Measurements from ENCODE around the gene TP53.

The TP53 gene

DNA sequence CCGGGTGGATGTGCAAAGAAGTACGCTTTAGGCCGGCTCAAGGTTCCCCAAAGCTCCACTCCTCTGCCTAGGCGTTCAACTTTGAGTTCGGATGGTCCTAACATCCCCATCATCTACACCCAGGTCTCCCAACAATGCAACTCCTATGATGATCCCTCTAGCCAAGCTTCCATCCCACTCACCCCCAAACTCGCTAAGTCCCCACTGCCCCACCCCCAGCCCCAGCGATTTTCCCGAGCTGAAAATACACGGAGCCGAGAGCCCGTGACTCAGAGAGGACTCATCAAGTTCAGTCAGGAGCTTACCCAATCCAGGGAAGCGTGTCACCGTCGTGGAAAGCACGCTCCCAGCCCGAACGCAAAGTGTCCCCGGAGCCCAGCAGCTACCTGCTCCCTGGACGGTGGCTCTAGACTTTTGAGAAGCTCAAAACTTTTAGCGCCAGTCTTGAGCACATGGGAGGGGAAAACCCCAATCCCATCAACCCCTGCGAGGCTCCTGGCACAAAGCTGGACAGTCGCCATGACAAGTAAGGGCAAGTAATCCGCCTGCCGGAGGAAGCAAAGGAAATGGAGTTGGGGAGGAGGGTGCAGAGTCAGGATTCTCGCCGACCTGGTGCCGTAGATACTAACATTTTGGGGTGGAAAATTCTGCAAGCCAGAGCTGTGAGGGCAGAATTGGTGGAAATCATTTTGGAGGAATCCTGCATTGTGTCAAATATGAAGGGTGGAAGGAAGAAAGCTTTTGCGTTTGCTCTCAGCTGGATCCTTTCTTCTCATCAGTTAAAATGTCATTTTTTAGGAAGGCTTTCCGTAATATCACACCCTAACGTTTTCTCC is at the start of gene TP53:
Gene TP53, minus strand, starts transcription at position 419 of the 836 bp plus-strand sequence. CDS start 10,896 bp downstream, outside the sequence.
- DNase-seq (ENCODE audit: low spot score): peak; percentile 93

DNA sequence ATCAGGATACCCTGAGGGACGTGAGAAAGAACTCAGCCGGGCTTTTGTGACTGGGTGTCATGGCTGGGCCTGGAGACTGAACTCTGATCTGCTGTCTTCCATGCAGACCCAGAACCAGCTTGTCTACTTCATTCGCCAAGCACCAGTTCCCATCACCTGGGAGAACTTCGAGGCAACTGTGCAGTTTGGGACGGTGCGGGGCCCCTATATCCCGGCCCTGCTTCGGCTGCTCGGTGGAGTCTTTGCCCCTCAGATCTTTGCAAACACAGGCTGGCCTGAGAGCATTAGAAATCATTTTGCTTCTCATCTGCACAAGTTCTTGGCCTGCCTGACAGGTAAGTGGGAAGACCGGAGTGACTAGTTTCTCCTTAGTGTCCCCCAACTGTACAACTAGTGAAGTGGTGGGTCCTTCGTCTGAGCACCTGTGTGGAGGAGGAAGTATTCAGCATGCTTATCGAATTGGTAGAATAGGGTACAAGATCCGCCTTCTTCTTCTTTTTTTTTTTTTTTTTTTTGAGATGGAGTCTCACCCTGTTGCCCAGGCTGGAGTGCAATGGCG is 45.8 kb upstream of the TP53 start:
- DNase-seq (ENCODE audit: low spot score): no peak

DNA sequence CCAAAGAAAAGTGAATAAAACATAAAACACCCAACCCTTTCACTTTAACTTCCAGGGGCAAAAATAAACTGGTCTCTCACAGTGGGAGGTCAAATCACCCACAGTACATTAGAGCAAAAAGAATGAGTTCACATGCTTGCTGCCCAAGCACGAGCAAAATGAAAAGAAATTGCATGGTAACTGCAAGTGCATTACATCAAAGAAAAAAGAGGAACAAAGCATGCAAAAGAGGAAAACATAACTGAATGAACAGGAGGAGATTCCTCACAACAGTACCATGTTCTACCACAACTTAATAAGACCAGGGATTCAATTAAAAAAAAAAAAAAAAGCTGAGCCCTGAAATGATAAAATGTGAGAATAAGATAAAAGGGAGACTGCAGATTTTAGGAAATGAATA is 42.5 kb upstream of the TP53 start:
- DNase-seq (ENCODE audit: low spot score): no peak

DNA sequence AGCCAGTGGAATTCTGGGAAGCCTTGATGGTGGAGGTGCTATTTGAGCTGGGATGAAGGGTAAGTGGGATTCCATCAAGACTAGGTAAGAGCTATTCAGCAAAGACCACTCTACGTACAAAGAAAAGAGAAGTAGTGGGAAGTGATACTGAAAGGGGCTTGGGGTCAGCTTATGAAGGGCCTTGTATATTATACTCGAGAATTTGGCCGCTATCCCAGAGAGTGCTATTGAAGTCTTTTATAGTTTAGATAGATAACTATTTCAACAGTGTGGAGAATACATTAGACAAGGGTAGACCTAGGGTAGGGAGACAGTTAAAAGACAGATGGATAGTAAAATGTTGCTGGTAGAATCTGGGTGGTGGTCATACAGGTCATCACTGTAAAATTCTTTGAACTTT is 40.6 kb upstream of the TP53 start:
- DNase-seq (ENCODE audit: low spot score): no peak

DNA sequence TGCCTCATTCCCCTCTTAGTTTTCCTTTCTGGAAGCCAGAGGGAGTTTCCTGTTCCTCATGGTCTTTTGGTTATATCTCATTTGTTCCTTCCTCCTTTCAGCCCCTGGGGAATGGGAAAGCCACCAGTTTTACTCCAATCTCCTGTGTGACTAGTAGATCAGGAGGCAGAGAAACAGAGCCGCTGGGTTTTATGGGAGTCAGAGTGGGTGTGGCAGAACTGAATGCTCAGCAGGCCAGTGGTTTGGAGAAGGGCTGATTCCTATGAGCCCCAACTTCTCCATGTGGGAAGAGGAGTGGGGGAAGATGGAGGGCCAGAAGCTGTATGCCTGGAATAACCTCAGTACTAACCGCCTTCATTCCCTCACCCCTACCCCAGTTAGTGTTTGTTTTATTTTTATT is 34.3 kb upstream of the TP53 start:
- no peak for DNase-seq (ENCODE audit: low spot score)

GRCh38 chr17:7720125-7720524 is 32.8 kb upstream of the TP53 start:
- DNase-seq (ENCODE audit: low spot score): no peak

DNA sequence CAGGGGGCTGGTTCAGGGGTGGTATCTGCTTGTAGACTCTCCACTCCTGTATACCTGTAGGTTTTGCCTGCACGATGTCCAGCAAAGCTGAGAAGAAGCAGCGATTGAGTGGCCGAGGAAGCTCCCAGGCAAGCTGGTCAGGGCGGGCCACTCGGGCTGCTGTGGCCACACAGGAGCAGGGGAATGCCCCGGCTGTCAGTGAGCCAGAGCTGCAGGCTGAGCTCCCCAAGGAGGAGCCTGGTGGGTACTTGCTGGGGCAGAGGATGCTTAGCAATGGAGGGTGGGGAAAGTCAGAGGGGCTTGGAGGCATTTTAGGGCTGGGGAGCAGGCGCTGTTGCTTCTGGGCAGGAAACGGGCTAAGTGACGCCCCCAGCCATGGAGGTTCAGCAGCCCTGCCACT is 32.4 kb upstream of the TP53 start:
- DNase-seq (ENCODE audit: low spot score): no peak

- DNase-seq (ENCODE audit: low spot score): no peak
These were observed 30.6 kb upstream of the TP53 start for GRCh38 chr17:7717756-7718350.

DNA sequence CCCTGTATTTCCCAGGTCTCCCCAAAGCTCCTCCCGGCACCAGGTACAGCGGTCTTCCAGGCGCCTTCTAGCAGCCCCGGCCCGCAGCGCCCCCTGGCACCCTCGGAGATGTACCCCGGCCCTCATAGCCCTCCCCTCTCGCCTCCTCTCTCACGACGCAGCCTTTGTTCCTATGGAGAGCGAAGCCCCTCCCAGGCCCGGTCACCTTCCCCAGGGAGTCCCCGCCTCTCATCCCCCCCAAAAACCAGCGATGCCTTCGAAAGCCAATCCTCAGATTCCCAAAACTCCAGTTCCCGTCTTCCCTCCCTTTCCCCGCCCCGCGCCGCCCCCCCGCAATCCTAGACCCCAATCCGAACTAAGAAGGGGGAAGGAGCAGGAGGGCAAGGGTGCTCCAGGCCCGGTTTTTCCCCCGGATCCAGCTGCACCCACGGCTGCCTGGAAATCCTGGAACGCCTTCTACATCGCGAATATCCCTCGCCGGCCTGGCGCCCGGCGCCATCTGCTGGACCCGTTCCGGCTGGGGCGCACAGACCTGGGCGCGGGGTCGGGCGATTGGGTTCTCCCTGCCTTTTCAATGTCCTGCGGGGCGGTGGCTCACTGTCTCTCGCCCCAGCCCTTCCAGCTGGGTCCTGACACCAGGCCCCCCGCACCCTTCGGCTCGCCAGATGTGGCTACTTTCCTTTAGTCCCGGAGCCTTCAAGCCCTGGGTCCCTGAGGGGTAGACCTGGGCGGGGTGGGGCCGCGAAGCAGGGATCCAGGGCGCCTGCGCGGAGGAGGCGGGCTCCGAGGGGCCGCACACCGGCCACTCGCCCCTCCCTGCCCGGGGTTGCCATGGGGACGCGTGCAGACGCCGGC is 29.8 kb upstream of the TP53 start, which contains the start of gene DNAH2:
Gene DNAH2, plus strand, starts transcription at position 844 of the 855 bp plus-strand sequence. CDS start 1,991 bp downstream, outside the sequence.
- DNase-seq (ENCODE audit: low spot score): peak; percentile 95

- no peak for DNase-seq (ENCODE audit: low spot score)
These were observed 28.9 kb upstream of the TP53 start for GRCh38 chr17:7715936-7716886.

- no peak for DNase-seq (ENCODE audit: low spot score)
These were observed 27.7 kb upstream of the TP53 start for GRCh38 chr17:7714721-7715594.

DNA sequence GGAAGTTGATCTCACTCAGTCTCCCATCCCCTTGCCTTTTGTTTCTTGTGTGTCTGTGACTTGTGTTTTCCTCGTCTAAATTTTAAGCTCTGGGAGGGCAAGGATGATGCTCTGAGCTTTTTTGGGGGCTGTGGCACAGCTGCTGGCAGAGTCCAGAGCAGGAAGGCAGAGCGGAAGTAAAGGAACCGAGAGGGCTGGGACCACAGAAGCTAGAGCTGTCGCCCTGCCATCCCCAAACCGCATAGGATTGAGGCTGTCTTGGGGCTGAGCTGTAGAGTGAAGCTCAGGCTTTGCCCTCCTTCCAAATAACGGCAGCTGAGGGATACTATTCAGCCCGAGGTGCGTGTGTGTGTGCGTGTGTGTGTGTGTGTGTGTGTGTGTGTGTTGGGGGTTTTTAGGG is 26.5 kb upstream of the TP53 start:
- DNase-seq (ENCODE audit: low spot score): no peak

- DNase-seq (ENCODE audit: low spot score): no peak
These were observed 25.0 kb upstream of the TP53 start for GRCh38 chr17:7712111-7712771.

GRCh38 chr17:7711051-7711755 is 23.9 kb upstream of the TP53 start:
- no peak for DNase-seq (ENCODE audit: low spot score)

- DNase-seq (ENCODE audit: low spot score): no peak
These were observed 23.0 kb upstream of the TP53 start for GRCh38 chr17:7710301-7710700.

GRCh38 chr17:7709031-7709430 is 21.7 kb upstream of the TP53 start:
- no peak for DNase-seq (ENCODE audit: low spot score)

DNA sequence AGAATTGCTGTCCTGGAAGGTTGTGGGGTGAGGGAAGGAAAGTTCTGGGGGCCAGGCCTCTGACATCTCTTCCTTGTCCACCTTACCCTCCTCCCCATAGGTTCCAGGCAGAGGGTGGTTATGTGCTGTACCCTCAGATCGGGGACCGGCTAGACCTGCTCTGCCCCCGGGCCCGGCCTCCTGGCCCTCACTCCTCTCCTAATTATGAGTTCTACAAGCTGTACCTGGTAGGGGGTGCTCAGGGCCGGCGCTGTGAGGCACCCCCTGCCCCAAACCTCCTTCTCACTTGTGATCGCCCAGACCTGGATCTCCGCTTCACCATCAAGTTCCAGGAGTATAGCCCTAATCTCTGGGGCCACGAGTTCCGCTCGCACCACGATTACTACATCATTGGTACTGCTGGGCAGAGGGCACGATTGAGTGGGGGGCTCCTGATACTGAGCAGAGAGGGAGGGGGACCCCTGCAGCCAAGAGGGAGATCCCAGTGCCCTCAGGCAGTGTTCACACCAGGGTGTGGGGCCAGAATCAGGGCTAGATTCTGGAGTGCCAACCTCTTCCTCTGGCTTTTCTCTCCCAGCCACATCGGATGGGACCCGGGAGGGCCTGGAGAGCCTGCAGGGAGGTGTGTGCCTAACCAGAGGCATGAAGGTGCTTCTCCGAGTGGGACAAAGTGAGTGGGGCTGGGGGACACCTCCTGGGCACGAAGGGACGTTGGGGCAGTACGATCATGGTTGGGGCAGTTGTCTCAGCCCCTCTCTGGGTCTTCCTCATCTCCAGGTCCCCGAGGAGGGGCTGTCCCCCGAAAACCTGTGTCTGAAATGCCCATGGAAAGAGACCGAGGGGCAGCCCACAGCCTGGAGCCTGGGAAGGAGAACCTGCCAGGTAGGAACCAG is 20.8 kb upstream of the TP53 start:
- DNase-seq (ENCODE audit: low spot score): no peak

DNA sequence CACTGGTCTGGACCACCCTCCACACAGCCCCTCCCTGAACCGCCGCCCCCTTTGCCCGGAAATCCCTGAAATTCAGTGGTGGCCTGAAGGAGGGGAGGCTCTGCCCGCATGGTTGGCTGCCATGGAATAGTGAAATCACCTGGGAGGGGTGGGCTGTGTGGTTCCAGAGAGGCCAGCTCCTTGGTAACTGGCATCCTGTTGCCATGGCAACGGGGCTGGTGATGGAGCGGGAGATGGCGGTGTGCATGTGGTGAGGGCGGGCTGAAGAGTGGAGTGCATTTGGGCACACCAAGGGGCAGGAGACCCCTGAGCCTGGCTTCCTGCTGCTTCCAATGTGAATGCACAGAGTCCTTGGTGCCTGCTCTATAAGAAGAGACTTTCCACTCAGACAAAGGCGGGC is 20.2 kb upstream of the TP53 start:
- DNase-seq (ENCODE audit: low spot score): no peak

Data from SW480 (cell line).